ENCODE measurements around the gene GPR55. TPM values are rescaled to one million over a fixed set of nuclear protein-coding genes. Genes with fewer than 3 reads are reported as not detected.

Gene GPR55
- total RNA-seq, 1 experiment from 2014 or later: not detected

GRCh38 chr2:230905448-230906421 lies 19.3 kb downstream of the GPR55 start:
- no peak overlapping the region; a peak in 1 of 7 replicates for H3K27ac Mint-ChIP-seq
- peaks cover 66% of the 10 kb centered on the region for H3K27me3 Mint-ChIP-seq (ENCODE audit: low read depth)
- Histone ChIP-seq H3K9ac (ENCODE audit: extremely low read depth, insufficient read length, low read length) (no peak overlapping the region), H2BK5ac (ENCODE audit: insufficient read length, low read length) (no peak overlapping the region), H2BK120ac (ENCODE audit: low read depth, low read length, poor library complexity, severe bottlenecking) (no peak overlapping the region), H3K56ac (ENCODE audit: insufficient read length, low read depth, low read length) (no peak overlapping the region), H3K14ac (ENCODE audit: insufficient read depth, low read length) (no peak overlapping the region), H3K4ac (ENCODE audit: low read depth, low read length) (no peak overlapping the region), H3K27me3 (ENCODE audit: insufficient read depth, low read length) (no peaks in the 10 kb centered on the region), H3K23me2 (ENCODE audit: insufficient read length, low read depth, low read length, poor library complexity, severe bottlenecking) (no peaks in the 10 kb centered on the region), H3K4me2 (ENCODE audit: insufficient read depth, insufficient read length, low read length) (no peak overlapping the region), H2BK20ac (ENCODE audit: low read depth, low read length, poor library complexity, severe bottlenecking) (no peak overlapping the region), H3K4me1 (ENCODE audit: insufficient read depth, low read length) (peaks cover 13% of the 10 kb centered on the region; the same call in 1 of the 2 replicates), H3T11ph (ENCODE audit: low read length) (no peak overlapping the region), H2BK12ac (ENCODE audit: insufficient read length, low read depth, low read length) (no peak overlapping the region), H3K27ac (ENCODE audit: insufficient read length, low read depth, low read length) (no peak overlapping the region), H4K8ac (replicated peaks; ENCODE audit: insufficient read length, low read depth, low read length) (no peak overlapping the region), H3K18ac (ENCODE audit: insufficient read length, low read depth, low read length) (no peak overlapping the region), H3K79me2 (ENCODE audit: insufficient read depth, low read length) (no peaks in the 10 kb centered on the region), H4K91ac (ENCODE audit: insufficient read length, low read depth, low read length) (no peak overlapping the region), H2BK15ac (ENCODE audit: low read depth, low read length) (no peak overlapping the region), H3K9me3 (ENCODE audit: control insufficient read depth, low read depth, low read length) (no peaks in the 10 kb centered on the region), H2AFZ (ENCODE audit: low read length) (no peak overlapping the region), H3K79me1 (ENCODE audit: insufficient read depth, low read depth, low read length, poor library complexity, severe bottlenecking) (no peaks in the 10 kb centered on the region), H2AK5ac (ENCODE audit: insufficient read length, low read length) (no peak overlapping the region), H3K23ac (ENCODE audit: insufficient read length, low read depth, low read length) (no peak overlapping the region), H4K5ac (ENCODE audit: insufficient read length, low read depth, low read length) (no peak overlapping the region), H4K20me1 (ENCODE audit: control insufficient read depth, insufficient read depth, insufficient read length) (no peaks in the 10 kb centered on the region)
- no CpG with 5 or more reads among the region's 18 CpGs for WGBS (ENCODE audit: extremely low coverage, insufficient read length, low lambda C conversion rate)
- no peaks in the 10 kb centered on the region for H3K36me3 Mint-ChIP-seq (ENCODE audit: insufficient read depth in 1 of 3, low read depth in 3 of 3)
- no peaks in the 10 kb centered on the region; a peak in 1 of 5 replicates for H3K9me3 Mint-ChIP-seq
- H3K4me1 Mint-ChIP-seq: peaks cover 52 to 56% of the 10 kb centered on the region in 2 experiments
- peak; percentile 46 for DNase-seq
- H3K4me3 Mint-ChIP-seq: no peak overlapping the region; a peak in 1 of 5 replicates
- no peak for TF ChIP-seq CTCF (conservative IDR thresholded peaks at IDR 0.05)
